IMR-90 (cell line): ENCODE data around the gene ADM. TPM values are rescaled to one million over a fixed set of nuclear protein-coding genes. Genes with fewer than 3 reads are reported as not detected.

Experiments
- ATAC-seq: fragments of 200-7000 bp; cut with Tn5 transposase; 2 replicates; pipeline ENCODE4 v1.9.1; 2020; ENCODE audit warnings: low read depth, mild to moderate bottlenecking, moderate library complexity
- BruUV-seq: library from RNA; stranded (reverse); fragments of 400-500 nt; replicated peaks from 2 replicates; lab custom pipeline; 2021; lab: Mats Ljungman, UMichigan
- CTCF ChIA-PET: fragments of 300-600 bp; formaldehyde crosslinking; extraction: SDS; loops from one replicate; lab custom pipeline; 2021; ENCODE audit warnings: antibody characterized with exemption; lab: Yijun Ruan, JAX
- POLR2A ChIA-PET: fragments of 300-600 bp; sonication (Branson Sonifier 250); formaldehyde crosslinking; loops from one replicate; lab custom pipeline; 2022; ENCODE audit warnings: antibody characterized with exemption; ENCODE audit not compliant: unreplicated experiment; lab: Charles Lee
- DNase-seq: peaks from one replicate; pipeline ENCODE4 v3.0.0; 2013
- H2AFZ ChIP-seq: replicated peaks from 2 replicates; pipeline ENCODE3; 2013; ENCODE audit warnings: low read length, mild to moderate bottlenecking; ENCODE audit not compliant: poor library complexity
- H2AK5ac ChIP-seq: 2 replicates; pipeline ENCODE4 v1.6.1; 2013; ENCODE audit warnings: low read depth, low read length, inconsistent platforms
- H2AK9ac ChIP-seq: replicated peaks from 2 replicates; pipeline ENCODE3; 2013; ENCODE audit warnings: mild to moderate bottlenecking, low read depth, low read length, moderate library complexity; ENCODE audit not compliant: poor library complexity
- H2BK120ac ChIP-seq: 2 replicates; pipeline ENCODE4 v1.6.1; 2013; ENCODE audit warnings: low read depth, low read length, inconsistent platforms
- H2BK15ac ChIP-seq: 3 replicates; pipeline ENCODE4 v1.6.1; 2013; ENCODE audit warnings: low read depth, low read length, inconsistent platforms
- H2BK20ac ChIP-seq: 2 replicates; pipeline ENCODE4 v1.6.1; 2013; ENCODE audit warnings: low read depth, mild to moderate bottlenecking, inconsistent platforms, low read length, moderate library complexity
- H2BK5ac ChIP-seq: 2 replicates; pipeline ENCODE4 v1.6.1; 2013; ENCODE audit warnings: mild to moderate bottlenecking, low read depth, low read length, inconsistent platforms; ENCODE audit not compliant: poor library complexity, severe bottlenecking
- H3K14ac ChIP-seq: replicated peaks from 2 replicates; pipeline ENCODE4 v1.6.1; 2013; ENCODE audit warnings: low read depth, low read length, inconsistent platforms
- H3K18ac ChIP-seq: 2 replicates; pipeline ENCODE4 v1.6.1; 2013; ENCODE audit warnings: low read depth, low read length, control low read depth
- H3K23ac ChIP-seq: 2 replicates; pipeline ENCODE4 v1.6.1; 2013; ENCODE audit warnings: low read depth, low read length, inconsistent platforms
- H3K27ac ChIP-seq: 2 replicates; pipeline ENCODE4 v1.5.1; 2013; ENCODE audit warnings: mild to moderate bottlenecking, control low read depth, low read length; ENCODE audit not compliant: insufficient read depth
- H3K27me3 ChIP-seq: 2 replicates; pipeline ENCODE4 v1.6.1; 2013; ENCODE audit warnings: low read length; ENCODE audit not compliant: control insufficient read depth, insufficient read depth
- H3K36me3 ChIP-seq: 2 replicates; pipeline ENCODE4 v1.6.1; 2013; ENCODE audit warnings: low read length, mixed read lengths; ENCODE audit not compliant: control insufficient read depth, insufficient read depth
- H3K4ac ChIP-seq: 2 replicates; pipeline ENCODE4 v1.6.1; 2013; ENCODE audit warnings: low read depth, low read length, inconsistent platforms
- H3K4me1 ChIP-seq: 2 replicates; pipeline ENCODE4 v1.6.1; 2013; ENCODE audit warnings: low read length, mixed read lengths; ENCODE audit not compliant: control insufficient read depth, insufficient read depth
- H3K4me2 ChIP-seq: 2 replicates; pipeline ENCODE4 v1.6.1; 2013; ENCODE audit warnings: low read depth, mild to moderate bottlenecking, control low read depth, low read length, moderate library complexity
- H3K4me3 ChIP-seq: 2 replicates; pipeline ENCODE4 v1.5.1; 2013; ENCODE audit warnings: low read depth, mild to moderate bottlenecking, control low read depth, low read length, moderate library complexity; ENCODE audit not compliant: insufficient read depth
- H3K56ac ChIP-seq: 2 replicates; pipeline ENCODE4 v1.6.1; 2013; ENCODE audit warnings: low read length, inconsistent platforms; ENCODE audit not compliant: insufficient read depth; ENCODE audit errors: extremely low read depth
- H3K79me1 ChIP-seq, 2 experiments: 2 replicates each; pipeline ENCODE4 v1.6.1; 2013; ENCODE audit warnings: low read length in 2 of 2, inconsistent platforms in 1 of 2, low read depth in 1 of 2
- H3K9ac ChIP-seq: 2 replicates; pipeline ENCODE4 v1.6.1; 2013; ENCODE audit warnings: low read depth, low read length, control low read depth
- H3K9me1 ChIP-seq: 2 replicates; pipeline ENCODE4 v1.6.1; 2013; ENCODE audit warnings: low read length, inconsistent platforms; ENCODE audit not compliant: insufficient read depth
- H3K9me3 ChIP-seq: 2 replicates; pipeline ENCODE4 v1.6.1; 2013; ENCODE audit warnings: low read length; ENCODE audit not compliant: control insufficient read depth, insufficient read depth
- H4K20me1 ChIP-seq: 2 replicates; pipeline ENCODE4 v1.6.1; 2013; ENCODE audit warnings: low read length, inconsistent platforms; ENCODE audit not compliant: insufficient read depth
- H4K5ac ChIP-seq: 2 replicates; pipeline ENCODE4 v1.6.1; 2013; ENCODE audit warnings: mild to moderate bottlenecking, low read depth, low read length, control low read depth
- H4K8ac ChIP-seq, 2 experiments: 2 replicates each; pipeline ENCODE4 v1.6.1; 2013; ENCODE audit warnings: low read depth in 2 of 2, low read length in 2 of 2, control low read depth in 1 of 2, inconsistent platforms in 1 of 2
- H4K91ac ChIP-seq: 2 replicates; pipeline ENCODE4 v1.6.1; 2013; ENCODE audit warnings: low read depth, low read length, inconsistent platforms; ENCODE audit not compliant: insufficient read depth
- BHLHE40 ChIP-seq: fragments of 150-350 bp; IDR thresholded peaks from 2 replicates; pipeline ENCODE4 v1.6.1; 2016; ENCODE audit warnings: mild to moderate bottlenecking, low read depth, low read length
- CEBPB ChIP-seq: IDR thresholded peaks from 2 replicates; pipeline ENCODE4 v1.6.1; 2012; ENCODE audit warnings: low read depth, low read length, improper control_type of control experiment
- CHD1 ChIP-seq: IDR thresholded peaks from 2 replicates; pipeline ENCODE4 v1.6.1; 2012; ENCODE audit warnings: low read depth, low read length, improper control_type of control experiment
- CTCF ChIP-seq: conservative IDR thresholded peaks from 2 replicates; pipeline ENCODE4 v1.5.1; 2012; ENCODE audit warnings: mild to moderate bottlenecking, low read depth, low read length, improper control_type of control experiment
- ELK1 ChIP-seq: fragments of 150-350 bp; IDR thresholded peaks from 2 replicates; pipeline ENCODE4 v1.6.1; 2016; ENCODE audit warnings: low read depth, mild to moderate bottlenecking, low read length, moderate library complexity, borderline replicate concordance
- FOS ChIP-seq: fragments of 150-350 bp; IDR thresholded peaks from 2 replicates; pipeline ENCODE4 v1.6.1; 2016; ENCODE audit warnings: low read depth, low read length
- MAFK ChIP-seq: IDR thresholded peaks from 2 replicates; pipeline ENCODE4 v1.6.1; 2012; ENCODE audit warnings: low read depth, low read length, improper control_type of control experiment
- MAZ ChIP-seq: IDR thresholded peaks from 2 replicates; pipeline ENCODE4 v1.6.1; 2012; ENCODE audit warnings: low read depth, mild to moderate bottlenecking, low read length, improper control_type of control experiment, moderate library complexity, borderline replicate concordance
- MXI1 ChIP-seq: IDR thresholded peaks from 2 replicates; pipeline ENCODE4 v1.6.1; 2012; ENCODE audit warnings: low read depth, mild to moderate bottlenecking, low read length, moderate library complexity, borderline replicate concordance
- NFE2L2 ChIP-seq: fragments of 150-350 bp; IDR thresholded peaks from 2 replicates; pipeline ENCODE4 v1.6.1; 2016; ENCODE audit warnings: low read depth, mild to moderate bottlenecking, low read length
- RAD21 ChIP-seq: IDR thresholded peaks from 2 replicates; pipeline ENCODE4 v1.6.1; 2012; ENCODE audit warnings: low read length, improper control_type of control experiment
- RCOR1 ChIP-seq: IDR thresholded peaks from 2 replicates; pipeline ENCODE4 v1.6.1; 2012; ENCODE audit warnings: mild to moderate bottlenecking, low read length, improper control_type of control experiment; ENCODE audit not compliant: insufficient replicate concordance
- RFX5 ChIP-seq: IDR thresholded peaks from 2 replicates; pipeline ENCODE4 v1.8.0; 2012; ENCODE audit warnings: low read depth, mild to moderate bottlenecking, low read length, moderate library complexity
- SMC3 ChIP-seq: fragments of 150-350 bp; IDR thresholded peaks from 2 replicates; pipeline ENCODE4 v1.6.1; 2016; ENCODE audit warnings: low read depth, mild to moderate bottlenecking, antibody characterized with exemption, low read length, moderate library complexity
- USF2 ChIP-seq: fragments of 150-350 bp; IDR thresholded peaks from 2 replicates; pipeline ENCODE4 v1.6.1; 2017; ENCODE audit warnings: mild to moderate bottlenecking, antibody characterized with exemption, low read length, low read depth
- WGBS, 2 experiments: methylation state at CpG; one replicate each; pipeline versions ENCODE4 v1.1.5 to v1.1.7; 2013; ENCODE audit warnings: missing lambda C conversion rate in 2 of 2; ENCODE audit not compliant: insufficient read length in 1 of 2; ENCODE audit errors: extremely low coverage in 2 of 2; 5-methylcytosine and 5-hydroxymethylcytosine counted together
- dilution Hi-C: fragments of 300-500 bp; cut with HindIII; formaldehyde crosslinking; loops from one replicate; pipeline ENCODE4 v1.14.3; 2018; ENCODE audit warnings: low sequenced_read_pairs; ENCODE audit not compliant: unreplicated experiment
- in situ Hi-C: fragments of 300-500 bp; cut with MboI; formaldehyde crosslinking; loops from 3 replicates; pipeline ENCODE4 v1.14.3; 2019; ENCODE audit warnings: low sequenced_read_pairs, inconsistent platforms, mixed read lengths
- intact Hi-C: fragments of 100-400 bp; cut with micrococcal nuclease; formaldehyde crosslinking; loops from 2 replicates; pipeline ENCODE4 v1.10.0; 2022
- polyA plus RNA-seq, 3 experiments: library from polyadenylated mRNA; depleted of rRNA; stranded (reverse); fragments of >200 nt; gene quantifications; 2 replicates each; pipeline ENCODE4 v1.2.3, GENCODE V29; 2012; ENCODE audit warnings: low replicate concordance in 1 of 3
- total RNA-seq: library from RNA; depleted of rRNA; stranded (reverse); fragments of >200 nt; gene quantifications from 2 replicates; pipeline ENCODE4 v1.2.3, GENCODE V29; 2012

Gene ADM
- total and polyA plus RNA-seq, 2 of the 4 experiments (the other 2 are of a cell fraction): 357 to 559 TPM

GRCh38 chr11:10315083-10315482 lies 10.2 kb downstream of the ADM start:
- TF ChIP-seq SMC3 (no peak), FOS (no peak), RCOR1 (no peak), RAD21 (no peak), BHLHE40 (no peak), MAFK (no peak), ELK1 (no peak), MXI1 (no peak), CTCF (no peak), NFE2L2 (no peak), CHD1 (no peak), MAZ (no peak), CEBPB (no peak), USF2 (no peak), RFX5 (no peak)
- Histone ChIP-seq H3K4me1 (peaks cover 9% of the 10 kb centered on the region), H3K4ac (no peak overlapping the region), H3K4me2 (no peak overlapping the region), H2AK5ac (no peak overlapping the region), H3K9ac (no peak overlapping the region), H2BK15ac (no peak overlapping the region), H4K5ac (no peak overlapping the region), H3K79me1 (no peaks in the 10 kb centered on the region), H3K9me1 (0 out of 2 replicates have a peak, but pooled peaks cover 3% of the 10 kb centered on the region), H2AFZ (no peak overlapping the region), H3K27me3 (no peaks in the 10 kb centered on the region), H3K14ac (no peak overlapping the region), H3K27ac (no peak overlapping the region), H4K91ac (no peak overlapping the region), H3K9me3 (no peaks in the 10 kb centered on the region), H2BK5ac (no peak overlapping the region), H2BK20ac (no peak overlapping the region), H2BK120ac (no peak overlapping the region), H3K23ac (no peak overlapping the region), H3K36me3 (no peaks in the 10 kb centered on the region), H3K56ac (no peak overlapping the region), H2AK9ac (no peak overlapping the region), H4K20me1 (no peaks in the 10 kb centered on the region), H3K18ac (no peak overlapping the region), H3K4me3 (no peak overlapping the region), H4K8ac (no peak overlapping the region)
- ChIA-PET CTCF (interaction anchor here (0.7 to 1.2 kb wide), 2 partner anchors 51 to 91 kb away, joined by 3 to 6 read pairs; no protein-coding TSS in a partner anchor), POLR2A (interaction anchor here (0.6 kb wide), 1 partner anchor 16 kb away, joined by 13 read pairs; no protein-coding TSS in a partner anchor)
- ATAC-seq: no peak
- BruUV-seq: no TSS peak
- no peak for DNase-seq
- in situ Hi-C loops (loop anchor here (25.0 kb wide), 1 partner anchor 703 kb away; no protein-coding TSS in a partner anchor), intact Hi-C loops (no loop called here), dilution Hi-C loops (no loop called here)
- no CpG with 5 or more reads among the region's 6 CpGs for WGBS, 2 experiments
